Ishikawa (cell line): ENCODE data around the gene STIM1.

Source experiments
- CEBPB ChIP-seq: IDR thresholded peaks from 2 replicates; pipeline ENCODE4 v1.6.1; 2012
- CREB1 ChIP-seq: IDR thresholded peaks from 2 replicates; pipeline ENCODE4 v1.6.1; 2012; ENCODE audit warnings: low read depth
- EGR1 ChIP-seq: IDR thresholded peaks from 2 replicates; pipeline ENCODE4 v1.6.1; 2012
- EP300 ChIP-seq: IDR thresholded peaks from 2 replicates; pipeline ENCODE4 v1.6.1; 2012; ENCODE audit warnings: borderline replicate concordance
- FOXM1 ChIP-seq: IDR thresholded peaks from 2 replicates; pipeline ENCODE4 v1.6.1; 2012; ENCODE audit warnings: low read depth, borderline replicate concordance
- MAX ChIP-seq: IDR thresholded peaks from 2 replicates; pipeline ENCODE4 v1.6.1; 2012
- NFIC ChIP-seq: IDR thresholded peaks from 2 replicates; pipeline ENCODE4 v1.6.1; 2012
- RAD21 ChIP-seq: IDR thresholded peaks from 2 replicates; pipeline ENCODE4 v1.6.1; 2012; ENCODE audit warnings: low read depth
- TAF1 ChIP-seq: IDR thresholded peaks from 2 replicates; pipeline ENCODE4 v1.6.1; 2012; ENCODE audit warnings: low read depth, mild to moderate bottlenecking
- TCF12 ChIP-seq: IDR thresholded peaks from 2 replicates; pipeline ENCODE4 v1.6.1; 2012; ENCODE audit warnings: low read depth
- TEAD4 ChIP-seq: IDR thresholded peaks from 2 replicates; pipeline ENCODE4 v1.6.1; 2012
- USF1 ChIP-seq: IDR thresholded peaks from 2 replicates; pipeline ENCODE4 v1.6.1; 2012
- YY1 ChIP-seq: IDR thresholded peaks from 2 replicates; pipeline ENCODE4 v1.6.1; 2012; ENCODE audit warnings: low read depth
- ZBTB7A ChIP-seq: IDR thresholded peaks from 2 replicates; pipeline ENCODE4 v1.6.1; 2012; ENCODE audit warnings: low read depth
- TF ChIP-seq, protein P1 (sequence below): IDR thresholded peaks from 2 replicates; pipeline ENCODE4 v1.6.1; 2012; ENCODE audit warnings: low read depth, mild to moderate bottlenecking

STIM1 gene

DNA sequence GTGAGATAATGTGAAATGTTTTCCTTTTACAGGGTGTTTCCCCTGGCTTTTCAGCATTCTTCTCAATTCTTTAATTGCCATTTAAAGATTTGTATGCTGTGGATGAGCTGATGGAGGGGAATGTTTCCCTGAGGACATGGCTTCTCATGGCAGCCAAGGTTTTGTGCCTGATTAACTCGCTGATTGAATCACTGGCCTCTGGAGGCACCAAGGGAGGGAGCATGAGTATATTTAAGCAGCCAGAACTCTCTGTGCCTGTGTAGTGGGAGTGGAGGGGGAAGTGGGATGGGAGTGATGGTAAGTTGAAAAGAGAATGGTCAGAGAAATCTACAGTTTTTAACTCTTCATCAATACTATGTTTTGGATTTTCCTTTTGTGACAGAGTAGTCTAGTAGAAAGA lies 88.7 kb downstream of the STIM1 start:
- TF ChIP-seq TCF12 (no peak), MAX (no peak), NFIC (no peak), CEBPB (no peak), FOXM1 (no peak), TAF1 (no peak), RAD21 (no peak), ZBTB7A (no peak), EP300 (no peak), TEAD4 (no peak), EGR1 (no peak), YY1 (no peak), CREB1 (no peak)
- TF ChIP-seq, protein P1, sequence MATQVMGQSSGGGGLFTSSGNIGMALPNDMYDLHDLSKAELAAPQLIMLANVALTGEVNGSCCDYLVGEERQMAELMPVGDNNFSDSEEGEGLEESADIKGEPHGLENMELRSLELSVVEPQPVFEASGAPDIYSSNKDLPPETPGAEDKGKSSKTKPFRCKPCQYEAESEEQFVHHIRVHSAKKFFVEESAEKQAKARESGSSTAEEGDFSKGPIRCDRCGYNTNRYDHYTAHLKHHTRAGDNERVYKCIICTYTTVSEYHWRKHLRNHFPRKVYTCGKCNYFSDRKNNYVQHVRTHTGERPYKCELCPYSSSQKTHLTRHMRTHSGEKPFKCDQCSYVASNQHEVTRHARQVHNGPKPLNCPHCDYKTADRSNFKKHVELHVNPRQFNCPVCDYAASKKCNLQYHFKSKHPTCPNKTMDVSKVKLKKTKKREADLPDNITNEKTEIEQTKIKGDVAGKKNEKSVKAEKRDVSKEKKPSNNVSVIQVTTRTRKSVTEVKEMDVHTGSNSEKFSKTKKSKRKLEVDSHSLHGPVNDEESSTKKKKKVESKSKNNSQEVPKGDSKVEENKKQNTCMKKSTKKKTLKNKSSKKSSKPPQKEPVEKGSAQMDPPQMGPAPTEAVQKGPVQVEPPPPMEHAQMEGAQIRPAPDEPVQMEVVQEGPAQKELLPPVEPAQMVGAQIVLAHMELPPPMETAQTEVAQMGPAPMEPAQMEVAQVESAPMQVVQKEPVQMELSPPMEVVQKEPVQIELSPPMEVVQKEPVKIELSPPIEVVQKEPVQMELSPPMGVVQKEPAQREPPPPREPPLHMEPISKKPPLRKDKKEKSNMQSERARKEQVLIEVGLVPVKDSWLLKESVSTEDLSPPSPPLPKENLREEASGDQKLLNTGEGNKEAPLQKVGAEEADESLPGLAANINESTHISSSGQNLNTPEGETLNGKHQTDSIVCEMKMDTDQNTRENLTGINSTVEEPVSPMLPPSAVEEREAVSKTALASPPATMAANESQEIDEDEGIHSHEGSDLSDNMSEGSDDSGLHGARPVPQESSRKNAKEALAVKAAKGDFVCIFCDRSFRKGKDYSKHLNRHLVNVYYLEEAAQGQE, result no peak

GRCh38 chr11:3946455-3947017 lies 91.1 kb downstream of the STIM1 start:
- TF ChIP-seq FOXM1 (no peak), CEBPB (no peak), YY1 (no peak), RAD21 (no peak), CREB1 (no peak), ZBTB7A (no peak), TEAD4 (no peak), TCF12 (no peak), EGR1 (no peak), MAX (no peak)
- TF ChIP-seq, protein P1, result no peak

DNA sequence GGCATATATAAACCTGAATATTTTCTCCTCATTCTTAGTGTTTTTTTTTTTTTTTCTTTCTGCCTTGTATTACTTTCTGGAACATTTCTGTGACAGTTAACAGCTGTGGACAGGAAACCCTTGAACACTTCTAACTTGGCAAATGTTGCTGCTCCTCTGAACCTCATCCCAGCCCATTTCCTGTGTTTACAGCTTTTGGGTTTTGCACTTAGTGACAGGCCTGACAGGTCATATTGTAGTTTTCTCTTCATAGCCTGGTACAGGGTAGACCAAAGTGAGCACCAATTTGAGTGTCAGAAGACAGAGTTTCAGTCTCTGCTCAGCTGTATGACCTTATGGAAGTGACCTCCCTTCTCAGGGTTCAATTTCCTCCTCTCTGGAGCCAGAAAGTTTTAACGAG lies 91.6 kb downstream of the STIM1 start:
- TF ChIP-seq FOXM1 (no peak), CREB1 (no peak), ZBTB7A (no peak), NFIC (no peak), MAX (no peak), RAD21 (no peak), CEBPB (no peak), EGR1 (no peak), TAF1 (no peak), TCF12 (no peak), TEAD4 (no peak), EP300 (no peak)
- TF ChIP-seq, protein P1, result no peak

DNA sequence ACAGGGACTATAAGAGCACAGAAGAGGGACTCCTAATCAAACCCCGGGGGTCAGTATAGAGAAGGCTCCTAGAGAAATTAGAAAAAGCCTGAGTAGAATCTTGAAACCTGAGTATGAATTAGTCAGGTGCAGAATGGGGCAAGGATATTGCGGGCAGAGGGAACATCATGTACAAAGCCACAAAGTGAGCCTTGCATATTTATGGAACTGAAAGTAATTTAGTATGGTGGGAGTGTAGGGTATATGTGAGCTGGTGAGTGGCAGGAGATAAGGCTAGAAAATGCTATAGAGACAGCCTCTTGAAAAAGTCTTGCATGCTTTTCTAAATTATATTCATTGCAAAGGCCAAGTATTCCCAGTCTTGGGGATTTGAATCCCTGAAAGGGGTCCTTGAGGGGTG lies 93.7 kb downstream of the STIM1 start:
- no peak for TF ChIP-seq CREB1
- no peak for TF ChIP-seq TEAD4
- TF ChIP-seq, protein P1, result no peak
- TF ChIP-seq TAF1, result no peak
- TF ChIP-seq FOXM1, result no peak
- TF ChIP-seq TCF12, result no peak
- no peak for TF ChIP-seq EP300
- TF ChIP-seq EGR1, result no peak
- TF ChIP-seq NFIC, result no peak
- no peak for TF ChIP-seq YY1
- TF ChIP-seq MAX, result no peak
- no peak for TF ChIP-seq RAD21
- TF ChIP-seq ZBTB7A, result no peak
- no peak for TF ChIP-seq USF1
- TF ChIP-seq CEBPB, result no peak
